WI38 (cell line): ENCODE measurements around the gene RAB3D.

Source experiments
- H3K4me3 ChIP-seq: 2 replicates; pipeline ENCODE4 v1.5.1; 2011; ENCODE audit warnings: low read depth, mild to moderate bottlenecking, control low read depth, low read length
- TF ChIP-seq, protein P1 (sequence below): IDR thresholded peaks from 2 replicates; pipeline ENCODE4 v1.5.1; 2012; ENCODE audit warnings: low read depth, mild to moderate bottlenecking, control low read depth, low read length

RAB3D gene

DNA sequence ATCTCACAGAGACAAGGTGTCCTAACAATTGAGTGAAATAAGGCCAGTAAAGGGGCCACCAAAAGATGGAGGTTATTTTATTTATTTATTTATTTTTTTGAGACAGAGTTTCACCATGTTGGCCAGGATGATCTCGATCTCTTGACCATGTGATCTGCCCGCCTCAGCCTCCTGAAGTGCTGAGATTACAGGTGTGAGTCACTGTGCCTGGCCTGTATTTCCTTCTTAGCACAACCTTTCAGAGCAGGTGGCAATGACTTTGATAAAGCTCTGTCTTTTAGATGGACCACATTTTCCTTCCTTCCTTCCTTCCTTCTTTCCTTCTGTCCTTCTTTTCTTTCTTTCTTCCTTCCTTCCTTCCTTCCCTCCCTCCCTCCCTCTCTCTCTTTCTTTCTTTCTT lies 66.2 kb downstream of the RAB3D start:
- TF ChIP-seq, protein P1, sequence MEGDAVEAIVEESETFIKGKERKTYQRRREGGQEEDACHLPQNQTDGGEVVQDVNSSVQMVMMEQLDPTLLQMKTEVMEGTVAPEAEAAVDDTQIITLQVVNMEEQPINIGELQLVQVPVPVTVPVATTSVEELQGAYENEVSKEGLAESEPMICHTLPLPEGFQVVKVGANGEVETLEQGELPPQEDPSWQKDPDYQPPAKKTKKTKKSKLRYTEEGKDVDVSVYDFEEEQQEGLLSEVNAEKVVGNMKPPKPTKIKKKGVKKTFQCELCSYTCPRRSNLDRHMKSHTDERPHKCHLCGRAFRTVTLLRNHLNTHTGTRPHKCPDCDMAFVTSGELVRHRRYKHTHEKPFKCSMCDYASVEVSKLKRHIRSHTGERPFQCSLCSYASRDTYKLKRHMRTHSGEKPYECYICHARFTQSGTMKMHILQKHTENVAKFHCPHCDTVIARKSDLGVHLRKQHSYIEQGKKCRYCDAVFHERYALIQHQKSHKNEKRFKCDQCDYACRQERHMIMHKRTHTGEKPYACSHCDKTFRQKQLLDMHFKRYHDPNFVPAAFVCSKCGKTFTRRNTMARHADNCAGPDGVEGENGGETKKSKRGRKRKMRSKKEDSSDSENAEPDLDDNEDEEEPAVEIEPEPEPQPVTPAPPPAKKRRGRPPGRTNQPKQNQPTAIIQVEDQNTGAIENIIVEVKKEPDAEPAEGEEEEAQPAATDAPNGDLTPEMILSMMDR = no peak
- no peak overlapping the region for H3K4me3 ChIP-seq
